T47D (cell line): ENCODE measurements around the gene DDX49.

ENCODE experiments used
- DNase-seq, 2 experiments: peaks; one replicate each; pipeline versions ENCODE4 v3.0.0 to v3.0.0-alpha.2; 2011 to 2012; ENCODE audit warnings: low read depth in 1 of 2, low spot score in 1 of 2
- JUND ChIP-seq: IDR thresholded peaks from 2 replicates; pipeline ENCODE4 v1.6.1; 2012; ENCODE audit warnings: low read depth
- in situ Hi-C: cut with HindIII; loops from 2 replicates; pipeline ENCODE4 v1.10.0; 2016; ENCODE audit warnings: low sequenced_read_pairs, low pct_unique_long_range_greater_than_20kb

Gene DDX49

DNA sequence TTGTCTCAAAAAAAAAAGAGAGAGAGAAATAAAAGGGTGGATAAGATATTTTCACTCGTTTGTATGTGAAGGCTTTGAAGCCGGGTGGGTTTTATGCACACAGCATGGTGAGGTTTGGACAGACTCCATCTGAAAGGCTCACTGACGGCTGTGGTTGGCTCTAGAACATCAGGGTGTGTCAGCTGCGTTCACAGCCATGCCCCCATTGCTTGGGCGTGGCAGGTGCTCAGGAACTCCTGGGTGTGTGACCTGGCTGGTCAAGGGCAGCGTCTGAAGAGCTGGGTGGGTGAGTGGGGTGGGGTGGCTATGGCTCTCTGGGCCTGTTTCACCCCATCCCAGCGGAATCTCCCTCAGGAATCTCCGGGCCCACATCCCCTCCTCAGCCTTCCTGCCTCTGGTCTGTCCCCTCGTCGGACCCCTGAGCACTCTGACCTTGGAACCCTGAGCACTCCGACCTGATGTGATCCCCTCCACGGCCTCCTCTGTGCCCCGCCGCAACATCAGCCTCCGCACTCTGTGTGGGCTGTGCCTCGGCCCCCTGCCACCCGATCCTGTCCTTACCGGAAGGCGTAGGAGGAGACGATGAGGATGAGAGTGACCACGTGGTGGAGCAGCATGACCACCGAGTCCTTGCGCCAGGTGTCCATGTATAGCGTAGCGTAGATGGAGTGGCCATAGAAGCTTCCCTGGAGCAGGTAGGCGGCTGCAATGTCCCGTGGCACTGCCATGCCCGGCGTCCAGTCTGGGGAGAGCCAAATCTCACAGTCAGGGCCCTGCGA, 35.8 kb upstream of the DDX49 start:
- no peak for TF ChIP-seq JUND
- in situ Hi-C loops: no loop called here
- no peak for DNase-seq

DNA sequence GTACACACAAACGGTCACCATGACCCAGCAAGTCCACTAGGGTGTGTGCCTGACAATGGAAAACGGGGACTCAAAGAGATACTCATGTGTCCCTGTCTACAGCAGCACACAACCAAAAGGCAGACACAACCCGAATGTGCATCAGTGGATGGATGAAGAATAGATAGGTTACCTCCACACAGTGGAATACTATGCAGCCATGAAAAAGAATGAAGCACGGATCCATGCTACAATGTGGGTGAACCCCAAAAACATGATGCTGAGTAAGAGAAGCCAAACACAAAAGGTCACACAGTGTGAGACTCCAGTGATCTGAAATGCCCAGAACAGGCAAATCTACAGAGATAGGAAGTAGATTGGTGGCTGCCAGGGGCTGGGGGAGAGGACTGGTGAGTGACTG, 32.5 kb upstream of the DDX49 start:
- in situ Hi-C loops: no loop called here
- DNase-seq: peak in 1 of 2 experiments; percentile 29
- TF ChIP-seq JUND: no peak

DNA sequence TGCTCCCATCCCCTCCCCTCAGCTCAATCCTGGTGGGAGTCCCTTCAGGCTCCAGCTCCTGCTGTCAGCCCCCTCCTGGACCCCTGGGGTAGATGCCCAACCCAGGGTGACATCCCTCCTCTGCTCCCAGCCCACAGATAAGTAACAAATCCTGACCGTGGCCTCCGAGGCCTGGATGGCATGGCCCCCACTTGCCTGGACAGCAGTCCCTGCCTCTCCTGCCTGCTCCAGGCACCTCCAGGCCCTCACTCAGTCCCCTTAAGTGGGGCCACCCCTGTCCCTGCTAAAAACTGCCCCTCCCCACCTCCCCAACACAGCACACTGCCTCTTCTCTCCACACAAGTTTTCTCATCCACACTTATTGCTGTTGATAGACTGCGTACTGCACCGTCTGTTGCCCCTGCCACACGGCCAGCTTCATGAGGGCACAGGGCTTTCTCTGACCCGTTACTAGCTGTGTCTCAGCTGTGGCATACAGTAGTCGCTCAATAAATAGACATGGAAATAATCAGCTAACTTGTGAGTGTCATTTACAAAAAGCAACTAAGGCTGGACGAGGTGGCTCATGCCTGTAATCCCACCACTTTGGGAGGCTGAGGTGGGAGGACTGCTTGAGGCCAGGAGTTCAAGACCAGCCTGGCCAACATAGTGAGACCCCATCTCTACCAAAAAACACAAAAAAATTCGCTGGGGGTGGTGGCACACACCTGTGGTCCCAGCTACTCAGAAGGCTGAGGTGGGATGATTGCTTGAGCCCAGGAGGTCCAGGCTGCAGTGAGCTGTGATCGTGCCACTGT, 29.4 kb upstream of the DDX49 start:
- DNase-seq: no peak
- TF ChIP-seq JUND: no peak
- in situ Hi-C loops: no loop called here

GRCh38 chr19:18893587-18894253, 25.8 kb upstream of the DDX49 start:
- DNase-seq: no peak
- in situ Hi-C loops: no loop called here
- no peak for TF ChIP-seq JUND

DNA sequence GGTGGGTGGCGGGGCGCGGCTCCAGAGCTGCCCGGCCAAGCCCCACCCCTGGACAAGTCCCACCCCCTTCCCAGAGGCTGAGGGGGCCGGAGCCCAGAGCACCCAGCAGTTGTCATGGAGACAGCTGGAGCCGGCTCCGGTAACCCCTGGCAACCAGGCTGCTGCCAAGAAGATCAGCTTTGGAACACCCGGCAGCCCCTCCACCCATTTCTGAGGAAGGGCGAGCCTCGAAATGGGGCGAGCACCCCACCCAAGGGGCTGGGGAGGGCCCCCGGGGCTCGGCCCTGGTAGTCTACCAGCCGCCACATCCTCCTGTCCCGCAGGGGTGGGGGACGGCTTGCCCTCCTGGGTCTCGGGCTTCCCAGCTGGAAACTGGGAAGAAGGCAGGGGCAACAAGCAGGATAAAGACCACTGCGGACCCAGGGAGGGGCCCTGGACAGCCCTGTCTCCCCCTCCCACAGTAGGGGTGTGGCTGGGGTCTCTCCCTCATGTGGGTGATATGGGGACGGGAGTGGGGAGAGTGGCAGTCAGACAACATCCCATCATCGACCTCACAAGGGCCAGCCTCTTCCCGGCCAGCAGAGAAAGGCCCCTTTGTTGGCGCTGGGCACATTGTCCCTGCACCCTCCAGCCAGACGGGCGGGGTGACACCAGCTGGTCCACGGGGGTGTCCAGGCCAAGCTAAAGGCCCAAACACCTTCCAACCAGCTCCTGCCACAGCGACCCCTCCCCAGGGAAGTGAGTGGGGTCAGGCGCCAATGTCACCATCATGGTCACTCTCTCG, 25.1 kb upstream of the DDX49 start:
- no peak for TF ChIP-seq JUND
- in situ Hi-C loops: no loop called here
- no peak for DNase-seq

- TF ChIP-seq JUND: no peak
- DNase-seq: peak; percentile 54 to 71
- in situ Hi-C loops: no loop called here
Observed at GRCh38 chr19:18895038-18895823, 24.3 kb upstream of the DDX49 start.

DNA sequence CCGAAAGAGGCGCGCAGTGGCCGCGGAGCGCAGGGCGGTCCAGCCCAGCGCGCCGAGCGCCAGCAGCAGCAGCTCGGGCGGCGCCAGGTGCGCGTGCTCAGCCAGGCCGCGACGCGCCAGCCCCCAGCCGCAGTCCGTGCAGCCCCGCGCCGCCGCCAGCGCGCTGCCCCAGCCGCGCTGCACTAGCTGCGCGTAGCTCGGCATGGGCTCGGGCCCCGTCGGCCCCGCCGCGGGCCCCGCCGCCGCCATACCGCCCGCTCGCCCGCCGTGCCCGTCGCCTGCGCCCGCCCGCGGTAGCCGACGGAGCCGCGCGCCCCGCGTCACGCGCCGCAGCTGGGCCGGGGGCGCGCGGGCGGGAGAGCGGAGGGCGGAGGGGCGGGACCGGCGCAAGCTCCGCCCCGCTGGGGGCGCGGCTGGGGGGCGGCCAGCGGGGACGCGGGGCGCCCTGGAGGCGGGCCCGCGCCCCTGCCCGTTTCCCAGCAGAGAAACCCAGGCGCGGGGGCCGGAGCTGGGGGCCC, 23.6 kb upstream of the DDX49 start, which contains the start of gene CERS1:
CERS1 (minus strand) TSS at position 335 of the 518 bp plus-strand sequence; CDS start at position 249, 86 bp downstream.
- DNase-seq: peak in 1 of 2 experiments; percentile 69
- in situ Hi-C loops: no loop called here

GRCh38 chr19:18896421-18896841, 23.1 kb upstream of the DDX49 start:
- in situ Hi-C loops: no loop called here
- no peak for DNase-seq

More for the DNA sequence above, 23.6 kb upstream of the DDX49 start, which contains the start of gene CERS1:
- TF ChIP-seq JUND: no peak

GRCh38 chr19:18897094-18898029, 22.2 kb upstream of the DDX49 start:
- no peak for DNase-seq
- in situ Hi-C loops: no loop called here
- TF ChIP-seq JUND: no peak

More at GRCh38 chr19:18896421-18896841, 23.1 kb upstream of the DDX49 start:
- no peak for TF ChIP-seq JUND

- TF ChIP-seq JUND: no peak
- no peak for DNase-seq
- in situ Hi-C loops: no loop called here
Observed at GRCh38 chr19:18898081-18898606, 21.4 kb upstream of the DDX49 start.
